DMS53 (cell line): ENCODE data around the gene LDAH.

Source experiments
- DNase-seq: peaks from one replicate; lab custom pipeline; 2025; lab: John Stamatoyannopoulos, UW

LDAH gene

GRCh38 chr2:20650877-20651730, 171.8 kb downstream of the LDAH start, which contains the start of gene HS1BP3:
HS1BP3 (minus strand) TSS chr2:20651098; CDS start chr2:20651063, 35 bp downstream.
- DNase-seq: peak; percentile 90

GRCh38 chr2:20650393-20650876, 172.5 kb downstream of the LDAH start:
- DNase-seq: peak; percentile 57

GRCh38 chr2:20649976-20650375, 172.9 kb downstream of the LDAH start:
- DNase-seq: peak; percentile 24

- DNase-seq: no peak
These were observed 173.3 kb downstream of the LDAH start for GRCh38 chr2:20649576-20649975.

GRCh38 chr2:20648831-20649230, 174.1 kb downstream of the LDAH start:
- DNase-seq: no peak

GRCh38 chr2:20648206-20648605, 174.7 kb downstream of the LDAH start:
- no peak for DNase-seq

- no peak for DNase-seq
These were observed 175.2 kb downstream of the LDAH start for GRCh38 chr2:20647738-20648137.

- DNase-seq: no peak
These were observed 175.7 kb downstream of the LDAH start for GRCh38 chr2:20647211-20647610.

GRCh38 chr2:20646446-20646845, 176.5 kb downstream of the LDAH start:
- no peak for DNase-seq

- no peak for DNase-seq
These were observed 177.1 kb downstream of the LDAH start for GRCh38 chr2:20645761-20646160.

- DNase-seq: no peak
These were observed 177.6 kb downstream of the LDAH start for GRCh38 chr2:20645301-20645701.

- peak; percentile 60 for DNase-seq
These were observed 179.1 kb downstream of the LDAH start for GRCh38 chr2:20643826-20644225.

GRCh38 chr2:20643060-20643459, 179.8 kb downstream of the LDAH start:
- DNase-seq: no peak

- peak; percentile 76 for DNase-seq
These were observed 180.6 kb downstream of the LDAH start for GRCh38 chr2:20642055-20642971.

- DNase-seq: no peak
These were observed 181.5 kb downstream of the LDAH start for GRCh38 chr2:20641123-20641985.

- DNase-seq: no peak
These were observed 182.3 kb downstream of the LDAH start for GRCh38 chr2:20640411-20641122.

- DNase-seq: no peak
These were observed 184.1 kb downstream of the LDAH start for GRCh38 chr2:20638646-20639430.

GRCh38 chr2:20638014-20638413, 184.9 kb downstream of the LDAH start:
- no peak for DNase-seq

GRCh38 chr2:20637147-20637546, 185.8 kb downstream of the LDAH start:
- DNase-seq: no peak
